GM12878 (cell line): ENCODE measurements around the gene LAMP5. TPM values are rescaled to one million over a fixed set of nuclear protein-coding genes. Genes with fewer than 3 reads are reported as not detected.
A peak's percentile ranks its signal among the peaks of the same experiment; 100 is the strongest.

Experiments
- ATAC-seq: fragments of 200-7000 bp; cut with Tn5 transposase; 3 replicates; pipeline ENCODE4 v1.9.1; 2020; ENCODE audit warnings: mild to moderate bottlenecking, moderate library complexity
- BruUV-seq: library from RNA; stranded (reverse); fragments of 400-500 nt; replicated peaks from 2 replicates; lab custom pipeline; 2021; lab: Mats Ljungman, UMichigan
- CTCF ChIA-PET: fragments of 300-600 bp; sonication (Branson Sonifier 250); formaldehyde crosslinking; extraction: SDS; loops from one replicate; lab custom pipeline; 2021; ENCODE audit warnings: inconsistent platforms; lab: Yijun Ruan, JAX
- POLR2A ChIA-PET: fragments of 350-600 bp; formaldehyde crosslinking; extraction: SDS; loops from one replicate; lab custom pipeline; 2021; ENCODE audit warnings: inconsistent platforms; lab: Charles Lee
- RAD21 ChIA-PET: fragments of 300-600 bp; sonication (Branson Sonifier 250); formaldehyde crosslinking; loops from one replicate; lab custom pipeline; 2023; ENCODE audit warnings: antibody characterized with exemption; ENCODE audit not compliant: unreplicated experiment; lab: Charles Lee
- SMC1A ChIA-PET: fragments of 300-600 bp; sonication (Branson Sonifier 250); formaldehyde crosslinking; loops from one replicate; lab custom pipeline; 2023; ENCODE audit not compliant: unreplicated experiment, uncharacterized antibody; lab: Charles Lee
- DNase-seq: peaks from one replicate; pipeline ENCODE4 v3.0.0-alpha.2; 2011; ENCODE audit warnings: low read depth, low spot score
- FAIRE-seq: peaks from 3 replicates; lab custom pipeline; 2011; peaks lifted over from hg19 to GRCh38; lab: Jason Lieb, UNC
- H2AFZ ChIP-seq: 2 replicates; pipeline ENCODE4 v1.6.0; 2011; ENCODE audit warnings: low read depth, low read length, control low read depth; ENCODE audit not compliant: control insufficient read depth
- H3K27ac ChIP-seq: 2 replicates; pipeline ENCODE4 v1.5.1; 2011; ENCODE audit warnings: control low read depth; ENCODE audit not compliant: control insufficient read depth, insufficient read depth
- H3K27me3 ChIP-seq, 2 experiments: replicated peaks in 1 of 2; 2 replicates each; pipeline versions ENCODE4 v1.6.0 to v1.6.1; 2011; ENCODE audit warnings: low read length in 1 of 2; ENCODE audit not compliant: control insufficient read depth in 2 of 2, insufficient read depth in 2 of 2
- H3K36me3 ChIP-seq, 2 experiments: 2 replicates each; pipeline ENCODE4 v1.5.1; 2011; ENCODE audit warnings: low read length in 1 of 2; ENCODE audit not compliant: control insufficient read depth in 2 of 2, insufficient read depth in 2 of 2
- H3K4me1 ChIP-seq: 2 replicates; pipeline ENCODE4 v1.6.1; 2011; ENCODE audit warnings: mild to moderate bottlenecking, low read length, moderate library complexity, mixed read lengths; ENCODE audit not compliant: control insufficient read depth, insufficient read depth
- H3K4me2 ChIP-seq: 2 replicates; pipeline ENCODE4 v1.6.0; 2011; ENCODE audit warnings: control low read depth; ENCODE audit not compliant: control insufficient read depth, insufficient read depth
- H3K4me3 ChIP-seq: fragments of 200-600 bp; sonication (generic); 2 replicates; pipeline ENCODE4 v1.5.1; 2016
- H3K79me2 ChIP-seq: 2 replicates; pipeline ENCODE4 v1.6.0; 2011; ENCODE audit warnings: low read length; ENCODE audit not compliant: control insufficient read depth, insufficient read depth
- H3K9ac ChIP-seq: 2 replicates; pipeline ENCODE4 v1.8.0; 2011; ENCODE audit warnings: low read length, control low read depth, mixed read lengths; ENCODE audit not compliant: control insufficient read depth, insufficient read depth
- H3K9me3 ChIP-seq: replicated peaks from 3 replicates; pipeline ENCODE4 v1.5.1; 2011; ENCODE audit warnings: mild to moderate bottlenecking, low read length; ENCODE audit not compliant: control insufficient read depth, insufficient read depth
- H4K20me1 ChIP-seq: 2 replicates; pipeline ENCODE4 v1.6.0; 2011; ENCODE audit not compliant: control insufficient read depth, insufficient read depth
- CHD4 ChIP-seq: fragments of 200-600 bp; sonication (generic); IDR thresholded peaks from 2 replicates; pipeline ENCODE4 v1.6.1; 2016; ENCODE audit warnings: mild to moderate bottlenecking
- ESRRA ChIP-seq: IDR thresholded peaks from 2 replicates; pipeline ENCODE4 v1.6.1; 2012; ENCODE audit warnings: mild to moderate bottlenecking, low read length, improper control_type of control experiment
- HDAC6 ChIP-seq: fragments of 200-600 bp; sonication (generic); IDR thresholded peaks from one replicate; pipeline ENCODE4 v1.8.0; 2017; ENCODE audit warnings: antibody characterized with exemption; ENCODE audit not compliant: unreplicated experiment
- RAD51 ChIP-seq: fragments of 450-650 bp; IDR thresholded peaks from 2 replicates; pipeline ENCODE4 v1.6.1; 2016; ENCODE audit warnings: moderate library complexity, mild to moderate bottlenecking, inconsistent platforms
- SPI1 ChIP-seq: IDR thresholded peaks from 2 replicates; pipeline ENCODE4 v1.6.1; 2011; ENCODE audit warnings: low read depth, mild to moderate bottlenecking, low read length, moderate library complexity, borderline replicate concordance; ENCODE audit not compliant: insufficient read depth
- WGBS: methylation state at CpG from one replicate; pipeline ENCODE4 v1.1.6; 2016; ENCODE audit warnings: low lambda C conversion rate; ENCODE audit not compliant: insufficient replicate concordance, insufficient coverage; ENCODE audit errors: missing lambda C conversion rate; 5-methylcytosine and 5-hydroxymethylcytosine counted together
- in situ Hi-C: fragments of 300-500 bp; cut with MboI; formaldehyde crosslinking; loops from 9 replicates; pipeline ENCODE4 v1.14.3; 2018; ENCODE audit warnings: mixed read lengths
- intact Hi-C: fragments of 100-400 bp; cut with micrococcal nuclease; formaldehyde crosslinking; loops from one replicate; pipeline ENCODE4 v1.14.2; 2022; ENCODE audit not compliant: unreplicated experiment
- polyA plus RNA-seq, 11 experiments: library from polyadenylated mRNA; depleted of rRNA in 4 of 11; unstranded in 6 of 11; stranded (reverse) in 5 of 11; fragments of >200 nt; fragmentation: Nextera tagmentation in 4 of 11; fragmentation: Illumina TruSeq in 1 of 11; extraction: Ambion mirVana in 4 of 11; extraction: Trizol in 1 of 11; gene quantifications; 1 replicate in 1 of 11; 2 replicates in 10 of 11; pipeline versions ENCODE4 v1.2.1 to v1.2.3, GENCODE V29; 2011 to 2016; ENCODE audit warnings: inconsistent platforms in 2 of 11, missing spikeins in 2 of 11, low read depth in 1 of 11
- total RNA-seq, 4 experiments: library from RNA; depleted of rRNA in 3 of 4; stranded (reverse); fragments of >200 nt in 3 of 4; fragmentation: Illumina TruSeq in 1 of 4; extraction: Trizol in 1 of 4; gene quantifications; 2 replicates each; pipeline versions ENCODE4 v1.2.1 to v1.2.3, GENCODE V29; 2013 to 2021
- TF ChIP-seq, protein P1 (sequence below), 3 experiments: IDR thresholded peaks in 2 of 3; conservative IDR thresholded peaks in 1 of 3; 2 replicates each; pipeline ENCODE4 v1.5.1; 2011; ENCODE audit warnings: low read depth in 3 of 3, low read length in 3 of 3, mild to moderate bottlenecking in 3 of 3, control low read depth in 2 of 3, moderate library complexity in 2 of 3, inconsistent platforms in 1 of 3, mixed read lengths in 1 of 3; ENCODE audit not compliant: control insufficient read depth in 2 of 3, insufficient read depth in 1 of 3; ENCODE audit errors: extremely low read depth in 1 of 3
- TF ChIP-seq, protein P2 (sequence below): fragments of 450-650 bp; IDR thresholded peaks from 2 replicates; pipeline ENCODE4 v1.6.1; 2017; ENCODE audit warnings: mild to moderate bottlenecking, moderate library complexity

LAMP5 gene
- total and polyA plus RNA-seq, 10 of the 15 experiments (the other 5 are each of a cell fraction or from before 2014, with no cell fraction given): 0.10 to 0.56 (median 0.49) TPM; not detected in 1

DNA sequence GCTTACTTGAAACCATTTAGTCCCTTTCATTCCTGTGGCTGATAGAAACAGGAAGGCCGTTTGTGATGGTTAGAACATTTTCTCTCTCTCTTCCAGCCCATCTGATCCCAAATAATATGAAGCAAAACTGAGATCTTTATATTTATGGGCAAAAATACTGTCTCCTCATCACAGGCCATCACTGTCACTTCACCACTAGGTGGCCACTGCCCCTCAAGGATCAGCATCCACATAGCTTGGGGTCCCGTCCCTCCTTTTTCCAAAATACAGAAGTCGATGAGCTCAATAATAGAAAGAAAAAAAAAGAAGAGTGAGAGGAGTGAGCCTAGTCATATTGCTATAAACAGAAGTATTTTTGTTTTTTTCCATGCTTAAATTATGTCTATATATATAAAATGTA lies 46.4 kb upstream of the LAMP5 start (continued):
- TF ChIP-seq, protein P1, sequence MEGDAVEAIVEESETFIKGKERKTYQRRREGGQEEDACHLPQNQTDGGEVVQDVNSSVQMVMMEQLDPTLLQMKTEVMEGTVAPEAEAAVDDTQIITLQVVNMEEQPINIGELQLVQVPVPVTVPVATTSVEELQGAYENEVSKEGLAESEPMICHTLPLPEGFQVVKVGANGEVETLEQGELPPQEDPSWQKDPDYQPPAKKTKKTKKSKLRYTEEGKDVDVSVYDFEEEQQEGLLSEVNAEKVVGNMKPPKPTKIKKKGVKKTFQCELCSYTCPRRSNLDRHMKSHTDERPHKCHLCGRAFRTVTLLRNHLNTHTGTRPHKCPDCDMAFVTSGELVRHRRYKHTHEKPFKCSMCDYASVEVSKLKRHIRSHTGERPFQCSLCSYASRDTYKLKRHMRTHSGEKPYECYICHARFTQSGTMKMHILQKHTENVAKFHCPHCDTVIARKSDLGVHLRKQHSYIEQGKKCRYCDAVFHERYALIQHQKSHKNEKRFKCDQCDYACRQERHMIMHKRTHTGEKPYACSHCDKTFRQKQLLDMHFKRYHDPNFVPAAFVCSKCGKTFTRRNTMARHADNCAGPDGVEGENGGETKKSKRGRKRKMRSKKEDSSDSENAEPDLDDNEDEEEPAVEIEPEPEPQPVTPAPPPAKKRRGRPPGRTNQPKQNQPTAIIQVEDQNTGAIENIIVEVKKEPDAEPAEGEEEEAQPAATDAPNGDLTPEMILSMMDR (IDR thresholded peaks at IDR 0.05 in 2 of 3, conservative IDR thresholded peaks at IDR 0.05 in 1 of 3; ENCODE audit: control insufficient read depth in 2 of 3, extremely low read depth in 1 of 3, insufficient read depth in 1 of 3, low read depth in 3 of 3, low read length in 3 of 3): peak; percentile 37 to 69 (median 68)
- TF ChIP-seq HDAC6: no peak
- TF ChIP-seq SPI1: no peak
- no peak for TF ChIP-seq ESRRA
- TF ChIP-seq CHD4: no peak
- TF ChIP-seq, all 136 proteins: peak for 3

DNA sequence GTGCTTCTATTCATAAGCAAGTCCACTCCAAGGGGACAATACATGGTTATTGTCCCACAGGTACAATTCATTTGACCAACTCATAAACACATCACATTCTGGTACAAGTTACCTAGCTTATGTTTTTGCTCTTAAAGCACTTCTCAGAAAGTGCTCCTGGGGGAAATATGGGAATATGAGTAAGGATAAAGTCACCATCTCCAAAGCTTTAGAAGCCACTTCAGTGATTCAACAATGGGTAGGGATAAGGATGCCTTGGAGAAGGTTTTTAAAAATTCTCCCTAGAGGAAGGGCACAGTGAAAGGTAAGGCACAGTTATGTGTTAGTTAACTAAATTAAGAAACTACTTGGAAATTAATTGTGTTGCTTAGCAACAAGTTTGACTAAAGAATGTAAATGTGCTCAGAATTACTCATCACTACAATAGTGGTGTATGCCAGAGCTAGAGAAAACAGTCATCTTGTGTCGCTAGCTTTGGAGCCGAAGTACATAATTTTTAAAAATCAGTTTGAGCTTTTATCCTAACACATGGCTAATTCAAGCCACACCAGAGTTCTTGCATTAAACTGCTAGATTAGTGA lies 39.5 kb upstream of the LAMP5 start:
- Histone ChIP-seq H4K20me1 (no peaks in the 10 kb centered on the region), H3K4me1 (no peaks in the 10 kb centered on the region)
- in situ Hi-C loops: no loop called here
- TF ChIP-seq RAD51: no peak
- TF ChIP-seq, protein P2, sequence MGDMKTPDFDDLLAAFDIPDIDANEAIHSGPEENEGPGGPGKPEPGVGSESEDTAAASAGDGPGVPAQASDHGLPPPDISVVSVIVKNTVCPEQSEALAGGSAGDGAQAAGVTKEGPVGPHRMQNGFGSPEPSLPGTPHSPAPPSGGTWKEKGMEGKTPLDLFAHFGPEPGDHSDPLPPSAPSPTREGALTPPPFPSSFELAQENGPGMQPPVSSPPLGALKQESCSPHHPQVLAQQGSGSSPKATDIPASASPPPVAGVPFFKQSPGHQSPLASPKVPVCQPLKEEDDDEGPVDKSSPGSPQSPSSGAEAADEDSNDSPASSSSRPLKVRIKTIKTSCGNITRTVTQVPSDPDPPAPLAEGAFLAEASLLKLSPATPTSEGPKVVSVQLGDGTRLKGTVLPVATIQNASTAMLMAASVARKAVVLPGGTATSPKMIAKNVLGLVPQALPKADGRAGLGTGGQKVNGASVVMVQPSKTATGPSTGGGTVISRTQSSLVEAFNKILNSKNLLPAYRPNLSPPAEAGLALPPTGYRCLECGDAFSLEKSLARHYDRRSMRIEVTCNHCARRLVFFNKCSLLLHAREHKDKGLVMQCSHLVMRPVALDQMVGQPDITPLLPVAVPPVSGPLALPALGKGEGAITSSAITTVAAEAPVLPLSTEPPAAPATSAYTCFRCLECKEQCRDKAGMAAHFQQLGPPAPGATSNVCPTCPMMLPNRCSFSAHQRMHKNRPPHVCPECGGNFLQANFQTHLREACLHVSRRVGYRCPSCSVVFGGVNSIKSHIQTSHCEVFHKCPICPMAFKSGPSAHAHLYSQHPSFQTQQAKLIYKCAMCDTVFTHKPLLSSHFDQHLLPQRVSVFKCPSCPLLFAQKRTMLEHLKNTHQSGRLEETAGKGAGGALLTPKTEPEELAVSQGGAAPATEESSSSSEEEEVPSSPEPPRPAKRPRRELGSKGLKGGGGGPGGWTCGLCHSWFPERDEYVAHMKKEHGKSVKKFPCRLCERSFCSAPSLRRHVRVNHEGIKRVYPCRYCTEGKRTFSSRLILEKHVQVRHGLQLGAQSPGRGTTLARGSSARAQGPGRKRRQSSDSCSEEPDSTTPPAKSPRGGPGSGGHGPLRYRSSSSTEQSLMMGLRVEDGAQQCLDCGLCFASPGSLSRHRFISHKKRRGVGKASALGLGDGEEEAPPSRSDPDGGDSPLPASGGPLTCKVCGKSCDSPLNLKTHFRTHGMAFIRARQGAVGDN: no peak
- TF ChIP-seq, all 136 proteins: peak for 0
- ChIA-PET POLR2A (no interaction called here), RAD21 (no interaction called here), SMC1A (interaction anchor here (0.7 kb wide), 1 partner anchor 636 kb away, joined by 4 read pairs; no protein-coding TSS in a partner anchor), CTCF (interaction anchor here (1.0 kb wide), 1 partner anchor 17 kb away, joined by 3 read pairs; no protein-coding TSS in a partner anchor)
- Histone ChIP-seq H3K27me3 (no peaks in the 10 kb centered on the region), H3K4me2 (no peak overlapping the region), H3K79me2 (no peaks in the 10 kb centered on the region), H3K9ac (no peak overlapping the region), H3K36me3 (no peaks in the 10 kb centered on the region), H2AFZ (no peak overlapping the region), H3K4me3 (no peak overlapping the region), H3K9me3 (no peaks in the 10 kb centered on the region), H3K27ac (no peak overlapping the region; the same call in 1 of the 2 replicates)
- no TSS peak for BruUV-seq
- intact Hi-C loops: no loop called here
- DNase-seq: no peak
- FAIRE-seq: no peak
- no peak for ATAC-seq
- 28% methylated on average over 2 of the region's 2 CpGs for WGBS
